Keratinocyte (primary cell): ENCODE measurements around the gene UBE2O. TPM values are rescaled to one million over a fixed set of nuclear protein-coding genes. Genes with fewer than 3 reads are reported as not detected.

Source experiments
- DNase-seq: peaks from one replicate; pipeline ENCODE4 v3.0.0-alpha.2; 2011; ENCODE audit warnings: low read depth, missing footprints, low spot score
- FAIRE-seq: peaks from 2 replicates; lab custom pipeline; 2011; peaks lifted over from hg19 to GRCh38; lab: Jason Lieb, UNC
- H2AFZ ChIP-seq: 2 replicates; pipeline ENCODE4 v1.6.0; 2012; ENCODE audit warnings: low read length, control low read depth, inconsistent platforms; ENCODE audit not compliant: control insufficient read depth
- H3K27ac ChIP-seq: 2 replicates; pipeline ENCODE4 v1.5.1; 2011; ENCODE audit warnings: low read length; ENCODE audit not compliant: control insufficient read depth, insufficient read depth
- H3K27me3 ChIP-seq: 3 replicates; pipeline ENCODE4 v1.6.0; 2011; ENCODE audit warnings: low read length; ENCODE audit not compliant: control insufficient read depth, insufficient read depth; ENCODE audit errors: extremely low read depth
- H3K36me3 ChIP-seq, 2 experiments: 2 replicates in 1 of 2; 3 replicates in 1 of 2; pipeline ENCODE4 v1.5.1; 2011; ENCODE audit warnings: low read length in 2 of 2, mild to moderate bottlenecking in 1 of 2; ENCODE audit not compliant: control insufficient read depth in 2 of 2, insufficient read depth in 2 of 2; ENCODE audit errors: extremely low read depth in 1 of 2
- H3K4me1 ChIP-seq: 3 replicates; pipeline ENCODE4 v1.5.1; 2011; ENCODE audit warnings: low read length; ENCODE audit not compliant: control insufficient read depth, insufficient read depth; ENCODE audit errors: extremely low read depth
- H3K4me2 ChIP-seq: 3 replicates; pipeline ENCODE4 v1.6.0; 2011; ENCODE audit warnings: low read depth, low read length; ENCODE audit not compliant: control insufficient read depth, insufficient read depth; ENCODE audit errors: extremely low read depth
- H3K4me3 ChIP-seq, 3 experiments: fragments of 200-600 bp in 1 of 3; sonication (generic) in 1 of 3; 2 replicates in 2 of 3; 3 replicates in 1 of 3; pipeline ENCODE4 v1.5.1; 2011 to 2016; ENCODE audit warnings: low read length in 3 of 3, mild to moderate bottlenecking in 3 of 3, control low read depth in 2 of 3, inconsistent platforms in 1 of 3, low read depth in 1 of 3, mixed read lengths in 1 of 3, mixed run types in 1 of 3, moderate library complexity in 1 of 3; ENCODE audit not compliant: control insufficient read depth in 2 of 3, insufficient read depth in 2 of 3; ENCODE audit errors: extremely low read depth in 1 of 3
- H3K79me2 ChIP-seq: 2 replicates; pipeline ENCODE4 v1.6.0; 2012; ENCODE audit warnings: low read length; ENCODE audit not compliant: control insufficient read depth, insufficient read depth
- H3K9ac ChIP-seq: 3 replicates; pipeline ENCODE4 v1.6.0; 2011; ENCODE audit warnings: low read length; ENCODE audit not compliant: control insufficient read depth, insufficient read depth; ENCODE audit errors: extremely low read depth
- H3K9me1 ChIP-seq: 3 replicates; pipeline ENCODE4 v1.6.0; 2011; ENCODE audit warnings: low read length; ENCODE audit not compliant: control insufficient read depth, insufficient read depth; ENCODE audit errors: extremely low read depth
- H3K9me3 ChIP-seq: 2 replicates; pipeline ENCODE4 v1.5.1; 2012; ENCODE audit warnings: low read depth, low read length; ENCODE audit not compliant: control insufficient read depth
- H4K20me1 ChIP-seq: 3 replicates; pipeline ENCODE4 v1.6.0; 2011; ENCODE audit warnings: low read length; ENCODE audit not compliant: control insufficient read depth, insufficient read depth; ENCODE audit errors: extremely low read depth
- EZH2 ChIP-seq: IDR thresholded peaks from one replicate; pipeline ENCODE4 v1.6.1; 2012; ENCODE audit warnings: inconsistent platforms, mild to moderate bottlenecking, low read length, moderate library complexity
- dilution Hi-C: fragments of 300-500 bp; cut with MboI; formaldehyde crosslinking; loops from one replicate; pipeline ENCODE4 v1.7.0; 2020; ENCODE audit warnings: low sequenced_read_pairs; ENCODE audit not compliant: extremely low pct_ligation_motif_present
- polyA plus RNA-seq, 5 experiments: library from polyadenylated mRNA; depleted of rRNA in 3 of 5; stranded (reverse) in 3 of 5; stranded (forward) in 1 of 5; unstranded in 1 of 5; fragments of >200 nt; gene quantifications; 1 replicate in 1 of 5; 2 replicates in 3 of 5; 3 replicates in 1 of 5; pipeline versions ENCODE4 v1.2.1 to v1.2.3, GENCODE V29; 2011 to 2012; ENCODE audit warnings: missing spikeins in 2 of 5, low read depth in 1 of 5, low replicate concordance in 1 of 5
- TF ChIP-seq, protein P1 (sequence below), 3 experiments: IDR thresholded peaks in 1 of 3; conservative IDR thresholded peaks in 1 of 3; optimal IDR thresholded peaks in 1 of 3; 2 replicates in 2 of 3; 3 replicates in 1 of 3; pipeline versions ENCODE3 to v1.5.1; 2011; ENCODE audit warnings: low read length in 3 of 3, mild to moderate bottlenecking in 3 of 3, moderate library complexity in 2 of 3, control low read depth in 1 of 3, inconsistent platforms in 1 of 3; ENCODE audit not compliant: insufficient read depth in 2 of 3; ENCODE audit errors: extremely low read depth in 1 of 3

UBE2O gene
- polyA plus RNA-seq, 1 donor (not counting 4 experiments of a cell fraction or from before 2014, with no cell fraction given), result 10.9 TPM

GRCh38 chr17:76480632-76481031 is 27.7 kb upstream of the UBE2O start:
- dilution Hi-C loops, result no loop called here
- Histone ChIP-seq H3K4me1 (peaks cover 6% of the 10 kb centered on the region), H2AFZ (no peak overlapping the region), H3K9me1 (no peaks in the 10 kb centered on the region), H3K9ac (no peak overlapping the region), H3K4me2 (no peak overlapping the region), H3K27me3 (no peaks in the 10 kb centered on the region), H3K79me2 (no peaks in the 10 kb centered on the region), H3K4me3 (no peak overlapping the region), H4K20me1 (no peaks in the 10 kb centered on the region), H3K36me3 (peaks cover 3 to 30% of the 10 kb centered on the region in 2 experiments), H3K27ac (no peak overlapping the region), H3K9me3 (no peaks in the 10 kb centered on the region)
- DNase-seq, result no peak
- no peak for FAIRE-seq
- TF ChIP-seq, protein P1, sequence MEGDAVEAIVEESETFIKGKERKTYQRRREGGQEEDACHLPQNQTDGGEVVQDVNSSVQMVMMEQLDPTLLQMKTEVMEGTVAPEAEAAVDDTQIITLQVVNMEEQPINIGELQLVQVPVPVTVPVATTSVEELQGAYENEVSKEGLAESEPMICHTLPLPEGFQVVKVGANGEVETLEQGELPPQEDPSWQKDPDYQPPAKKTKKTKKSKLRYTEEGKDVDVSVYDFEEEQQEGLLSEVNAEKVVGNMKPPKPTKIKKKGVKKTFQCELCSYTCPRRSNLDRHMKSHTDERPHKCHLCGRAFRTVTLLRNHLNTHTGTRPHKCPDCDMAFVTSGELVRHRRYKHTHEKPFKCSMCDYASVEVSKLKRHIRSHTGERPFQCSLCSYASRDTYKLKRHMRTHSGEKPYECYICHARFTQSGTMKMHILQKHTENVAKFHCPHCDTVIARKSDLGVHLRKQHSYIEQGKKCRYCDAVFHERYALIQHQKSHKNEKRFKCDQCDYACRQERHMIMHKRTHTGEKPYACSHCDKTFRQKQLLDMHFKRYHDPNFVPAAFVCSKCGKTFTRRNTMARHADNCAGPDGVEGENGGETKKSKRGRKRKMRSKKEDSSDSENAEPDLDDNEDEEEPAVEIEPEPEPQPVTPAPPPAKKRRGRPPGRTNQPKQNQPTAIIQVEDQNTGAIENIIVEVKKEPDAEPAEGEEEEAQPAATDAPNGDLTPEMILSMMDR (optimal IDR thresholded peaks at IDR 0.05 in 1 of 3, IDR thresholded peaks at IDR 0.05 in 1 of 3, conservative IDR thresholded peaks at IDR 0.05 in 1 of 3; ENCODE audit: extremely low read depth in 1 of 3, insufficient read depth in 2 of 3, low read length in 3 of 3), result no peak
- no peak for TF ChIP-seq EZH2

GRCh38 chr17:76479515-76480060 is 26.6 kb upstream of the UBE2O start:
- Histone ChIP-seq H3K9me3 (no peaks in the 10 kb centered on the region), H3K79me2 (no peaks in the 10 kb centered on the region), H3K9ac (no peak overlapping the region), H4K20me1 (no peaks in the 10 kb centered on the region), H3K4me2 (no peak overlapping the region), H2AFZ (no peak overlapping the region), H3K27ac (no peak overlapping the region), H3K36me3 (peaks cover 3 to 31% of the 10 kb centered on the region in 2 experiments), H3K9me1 (no peaks in the 10 kb centered on the region), H3K4me1 (peaks cover 5% of the 10 kb centered on the region), H3K4me3 (no peak overlapping the region), H3K27me3 (no peaks in the 10 kb centered on the region)
- TF ChIP-seq, protein P1 (optimal IDR thresholded peaks at IDR 0.05 in 1 of 3, IDR thresholded peaks at IDR 0.05 in 1 of 3, conservative IDR thresholded peaks at IDR 0.05 in 1 of 3; ENCODE audit: extremely low read depth in 1 of 3, insufficient read depth in 2 of 3, low read length in 3 of 3), result no peak
- no peak for TF ChIP-seq EZH2
- dilution Hi-C loops, result no loop called here
- FAIRE-seq (no peak), DNase-seq (no peak)
